ENCODE data around the gene PRSS23.
"Not testable (repeated sequence)": the region's sequence is repeated elsewhere in the genome, so short reads cannot be mapped to it uniquely, and the experiment has no call there.

Gene PRSS23

GRCh38 chr11:86765203-86765602 is 35.1 kb upstream of the PRSS23 start:
- peak; percentile 47 for DNase-seq (ENCODE audit: low read depth)
- no peak for TF ChIP-seq CTCF (IDR thresholded peaks at IDR 0.05; ENCODE audit: low read length, missing control alignments)
- no peak overlapping the region for H3K4me3 ChIP-seq (replicated peaks; ENCODE audit: low read depth, low read length)

GRCh38 chr11:86765878-86766277 is 34.5 kb upstream of the PRSS23 start:
- no peak for TF ChIP-seq CTCF (IDR thresholded peaks at IDR 0.05; ENCODE audit: low read length, missing control alignments)
- no peak overlapping the region for H3K4me3 ChIP-seq (replicated peaks; ENCODE audit: low read depth, low read length)
- DNase-seq (ENCODE audit: low read depth), result no peak

GRCh38 chr11:86769219-86769618 is 31.1 kb upstream of the PRSS23 start:
- no peak for TF ChIP-seq CTCF (IDR thresholded peaks at IDR 0.05; ENCODE audit: low read length, missing control alignments)
- DNase-seq (ENCODE audit: low read depth), result no peak
- no peak overlapping the region for H3K4me3 ChIP-seq (replicated peaks; ENCODE audit: low read depth, low read length)

- not testable (repeated sequence) for DNase-seq (ENCODE audit: low read depth); H3K4me3 ChIP-seq (replicated peaks; ENCODE audit: low read depth, low read length)
Measured at GRCh38 chr11:86770473-86771027, 29.8 kb upstream of the PRSS23 start.

DNA sequence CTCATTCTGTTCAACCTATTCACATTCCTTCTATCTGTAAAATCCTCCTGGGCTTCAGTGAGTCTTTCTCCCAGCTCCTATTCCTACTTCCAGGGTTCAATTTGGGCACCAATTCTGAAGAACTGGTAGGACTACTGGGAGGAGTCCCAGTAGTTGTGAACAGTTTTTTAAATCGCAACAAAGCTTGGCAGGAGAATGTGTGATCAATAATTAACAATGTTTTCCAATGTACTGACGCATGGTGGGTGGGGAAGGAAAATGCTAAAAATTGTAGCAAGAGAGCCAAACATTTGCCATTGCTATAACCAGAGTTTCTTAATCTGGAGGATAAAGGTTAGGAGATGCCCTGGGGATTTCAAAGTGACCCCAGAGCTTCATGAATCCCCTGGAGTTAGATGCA is 27.3 kb upstream of the PRSS23 start:
- H3K4me3 ChIP-seq (replicated peaks; ENCODE audit: low read depth, low read length), result no peak overlapping the region
- DNase-seq (ENCODE audit: low read depth), result no peak
- no peak for TF ChIP-seq CTCF (IDR thresholded peaks at IDR 0.05; ENCODE audit: low read length, missing control alignments)

DNA sequence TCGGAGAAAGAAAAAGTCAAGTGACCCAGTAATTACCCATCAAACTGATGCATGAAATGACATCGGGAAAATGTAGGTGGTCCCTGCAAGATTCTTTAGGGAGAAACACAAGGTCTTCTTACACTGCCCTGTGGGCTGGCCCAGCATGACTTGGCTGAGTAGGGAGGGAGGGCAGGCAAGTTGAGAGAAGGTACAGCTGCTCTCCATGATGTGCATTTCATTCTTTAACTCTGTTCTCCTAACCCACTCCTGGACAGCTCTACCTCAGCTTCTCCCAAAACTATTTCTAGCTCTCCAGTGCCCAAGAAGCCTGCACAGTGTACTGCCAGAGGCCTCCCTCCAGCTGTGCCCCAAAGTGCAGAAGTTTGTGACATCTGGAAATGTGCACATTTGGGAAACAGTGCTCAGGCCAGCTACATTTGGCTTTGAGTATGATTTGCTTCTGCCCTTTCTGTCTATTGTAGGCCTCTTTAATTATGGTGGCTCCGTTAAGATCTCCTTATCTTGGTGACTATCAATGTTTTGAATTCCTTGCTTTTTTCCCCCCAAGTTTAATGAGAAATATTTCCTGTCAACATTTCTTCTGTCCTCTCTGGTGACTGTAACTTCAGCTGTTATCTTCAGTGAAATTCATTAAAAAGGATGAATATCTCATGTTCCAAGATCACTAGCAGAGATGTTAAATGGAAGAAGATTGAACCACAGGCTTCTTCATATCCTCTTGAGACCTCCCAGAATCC is 26.7 kb upstream of the PRSS23 start:
- H3K4me3 ChIP-seq (replicated peaks; ENCODE audit: low read depth, low read length), result no peak overlapping the region
- TF ChIP-seq CTCF (IDR thresholded peaks at IDR 0.05; ENCODE audit: low read length, missing control alignments), result no peak
- no peak for DNase-seq (ENCODE audit: low read depth)

DNA sequence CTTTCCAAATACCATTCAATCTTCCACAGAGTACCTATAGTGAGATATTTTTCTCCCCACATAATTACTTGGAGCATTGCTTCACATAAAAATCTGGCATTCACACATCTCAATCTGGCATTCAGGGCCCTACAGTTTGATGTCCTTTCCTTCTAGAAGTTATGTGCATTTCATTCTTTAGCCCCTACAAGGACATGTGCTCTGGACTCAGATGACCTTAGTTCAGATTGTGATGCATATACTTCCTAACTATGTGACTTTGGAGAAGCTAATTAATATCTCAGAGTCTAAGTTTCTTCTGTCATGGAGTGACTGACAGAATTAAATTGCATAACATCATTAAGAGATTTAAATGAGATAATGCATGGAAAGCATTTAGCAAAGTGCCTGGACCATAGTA is 25.9 kb upstream of the PRSS23 start:
- no peak overlapping the region for H3K4me3 ChIP-seq (replicated peaks; ENCODE audit: low read depth, low read length)
- no peak for DNase-seq (ENCODE audit: low read depth)
- no peak for TF ChIP-seq CTCF (IDR thresholded peaks at IDR 0.05; ENCODE audit: low read length, missing control alignments)
